Activated CD8-positive, alpha-beta memory T cell treated with anti-CD3 and anti-CD28 coated beads for 36 hours (primary cell): ENCODE results near the gene CTNNB1. TPM values are rescaled to one million over a fixed set of nuclear protein-coding genes. Genes with fewer than 3 reads are reported as not detected.

ENCODE experiments used
- CTCF ChIA-PET: fragments of 350-600 bp; sonication (Branson Sonifier 250); formaldehyde crosslinking; loops from one replicate; lab custom pipeline; 2021; ENCODE audit warnings: antibody characterized with exemption; lab: Charles Lee
- POLR2A ChIA-PET: fragments of 350-600 bp; sonication (Branson Sonifier 250); formaldehyde crosslinking; loops from one replicate; lab custom pipeline; 2021; ENCODE audit warnings: antibody characterized with exemption; lab: Charles Lee
- total RNA-seq, 2 experiments: library from RNA; stranded (reverse); gene quantifications; one replicate each; pipeline ENCODE4 v1.2.3, GENCODE V29; 2021

The CTNNB1 gene
- total RNA-seq, 2 experiments from 2014 or later = 158 to 178 TPM

GRCh38 chr3:41241800-41242571 lies 42.7 kb downstream of the CTNNB1 start:
- ChIA-PET POLR2A (interaction anchor here (0.6 kb wide), 1 partner anchor 384 kb away, joined by 4 read pairs; no protein-coding TSS in a partner anchor), CTCF (interaction anchor here (2.1 kb wide), 1 partner anchor 50 kb away, joined by 4 read pairs; no protein-coding TSS in a partner anchor)

GRCh38 chr3:41243183-41243582 lies 43.9 kb downstream of the CTNNB1 start:
- ChIA-PET CTCF (interaction anchor here (2.1 kb wide), 1 partner anchor 52 kb away, joined by 4 read pairs; no protein-coding TSS in a partner anchor), POLR2A (no interaction called here)

GRCh38 chr3:41244620-41245336 lies 45.5 kb downstream of the CTNNB1 start:
- POLR2A ChIA-PET = no interaction called here
- CTCF ChIA-PET = no interaction called here

DNA sequence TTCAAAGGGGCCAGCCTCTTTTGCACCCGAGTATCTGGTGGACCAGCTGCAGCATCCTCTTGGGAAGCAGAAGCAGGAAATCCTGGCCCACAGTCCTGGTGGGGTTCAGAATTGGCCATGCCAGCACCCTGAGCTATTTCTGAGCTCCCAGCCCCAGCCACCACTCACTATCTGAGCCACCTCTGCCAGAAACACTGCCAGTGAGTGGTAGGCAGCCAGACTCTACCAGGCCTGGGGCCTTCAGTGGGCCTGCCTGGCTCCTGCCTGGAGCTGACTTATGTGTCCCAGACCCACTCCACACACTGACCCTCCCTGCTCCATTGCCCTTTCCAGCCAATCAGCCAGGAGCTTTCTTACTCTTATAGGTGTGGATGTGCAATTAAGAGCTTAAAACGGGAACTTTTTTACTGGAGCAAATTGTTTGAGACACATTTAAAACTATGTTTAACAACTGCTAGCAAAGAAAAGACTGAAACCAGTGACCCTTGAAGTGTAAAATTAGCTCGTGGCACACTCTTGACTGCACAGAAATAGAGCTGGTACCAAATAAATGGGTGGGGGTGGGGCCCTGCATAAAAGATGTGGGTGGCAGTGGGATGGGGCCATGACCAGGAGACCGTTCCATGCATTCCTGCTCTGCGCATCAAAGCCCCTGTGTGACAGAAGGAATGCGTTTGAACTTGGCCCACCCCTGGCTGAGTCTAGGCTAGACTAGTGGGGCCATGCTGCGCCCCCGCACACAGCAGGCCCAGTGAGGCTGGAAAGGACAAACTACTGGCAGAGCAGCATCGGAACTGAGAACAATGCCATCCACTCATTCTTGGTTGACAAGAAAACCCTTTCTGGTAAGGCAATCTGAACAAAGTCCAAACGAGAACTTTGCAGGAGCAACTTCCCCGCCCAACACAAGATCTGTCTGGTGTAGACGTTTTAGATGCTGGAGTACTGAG lies 48.0 kb downstream of the CTNNB1 start:
- ChIA-PET CTCF (no interaction called here), POLR2A (no interaction called here)

GRCh38 chr3:41248525-41248924 lies 49.2 kb downstream of the CTNNB1 start:
- ChIA-PET CTCF (no interaction called here), POLR2A (no interaction called here)

- ChIA-PET CTCF (no interaction called here), POLR2A (no interaction called here)
Measured at GRCh38 chr3:41249318-41249717, 50.0 kb downstream of the CTNNB1 start.

DNA sequence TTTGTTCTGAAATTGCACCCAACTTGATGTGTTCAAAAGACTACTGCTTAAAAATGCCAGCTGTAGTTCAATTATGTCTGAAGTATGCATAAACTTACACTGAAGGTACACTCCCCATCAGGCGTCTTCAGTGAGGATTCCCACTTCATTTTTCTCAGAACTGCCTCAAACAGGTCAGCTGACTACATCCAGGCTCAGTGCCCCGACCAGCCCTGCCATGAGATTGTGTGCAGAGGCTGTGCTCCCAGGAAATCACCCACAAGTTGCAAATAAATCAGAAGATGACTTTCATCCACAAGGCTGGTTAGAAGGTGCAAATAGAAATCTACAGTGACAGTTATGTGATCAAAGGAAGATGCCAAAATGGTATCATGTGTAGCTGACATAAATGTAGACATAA lies 51.5 kb downstream of the CTNNB1 start:
- CTCF ChIA-PET = no interaction called here
- POLR2A ChIA-PET = no interaction called here

GRCh38 chr3:41251593-41251992 lies 52.3 kb downstream of the CTNNB1 start:
- ChIA-PET CTCF (no interaction called here), POLR2A (no interaction called here)

GRCh38 chr3:41258239-41258800 lies 59.0 kb downstream of the CTNNB1 start:
- CTCF ChIA-PET = no interaction called here

GRCh38 chr3:41259449-41260062 lies 60.3 kb downstream of the CTNNB1 start:
- POLR2A ChIA-PET = no interaction called here

More at GRCh38 chr3:41258239-41258800, 59.0 kb downstream of the CTNNB1 start:
- POLR2A ChIA-PET = no interaction called here

DNA sequence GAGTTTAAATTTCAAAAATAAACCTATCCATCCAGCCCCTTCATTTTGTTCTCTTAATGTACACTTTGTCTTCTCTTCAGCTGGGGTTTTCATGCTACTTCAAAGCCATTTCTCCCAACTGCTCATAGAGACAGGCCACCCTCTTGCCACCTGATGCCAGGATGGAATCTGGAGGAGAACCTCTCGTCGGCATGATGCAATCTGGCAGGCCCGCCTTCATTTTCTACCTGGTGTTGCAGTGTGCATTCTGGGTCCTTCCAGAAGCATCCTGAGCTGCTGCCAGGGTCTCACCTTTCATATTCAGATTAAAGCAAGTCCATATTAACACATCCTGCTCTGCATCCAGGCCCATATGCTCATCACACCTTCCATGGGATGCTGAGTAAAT lies 60.8 kb downstream of the CTNNB1 start:
- ChIA-PET CTCF (no interaction called here), POLR2A (no interaction called here)

More at GRCh38 chr3:41259449-41260062, 60.3 kb downstream of the CTNNB1 start:
- CTCF ChIA-PET = no interaction called here

GRCh38 chr3:41265011-41265545 lies 65.8 kb downstream of the CTNNB1 start:
- ChIA-PET POLR2A (no interaction called here), CTCF (no interaction called here)

DNA sequence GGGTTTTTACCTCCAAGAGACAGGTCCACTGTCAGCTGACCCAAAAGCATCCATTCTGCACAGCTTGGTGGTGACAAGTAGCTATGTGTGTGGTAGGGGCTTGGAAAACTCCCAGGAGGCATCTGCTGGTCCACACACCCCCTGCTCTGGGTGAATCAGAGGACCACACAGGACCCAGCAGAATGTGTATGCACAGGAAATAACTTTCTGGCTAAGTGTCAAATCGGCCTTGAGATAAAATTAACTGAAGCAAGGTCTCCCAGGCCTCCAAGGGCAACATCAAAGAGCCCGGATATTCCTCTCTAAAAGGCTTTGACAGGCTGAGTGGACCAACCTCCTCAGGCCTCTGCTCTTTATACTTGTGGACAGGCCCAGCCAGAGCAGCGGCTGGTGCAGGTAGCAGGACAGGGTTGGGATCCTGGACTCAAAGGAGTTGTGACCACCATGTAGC lies 66.5 kb downstream of the CTNNB1 start:
- ChIA-PET CTCF (no interaction called here), POLR2A (no interaction called here)

DNA sequence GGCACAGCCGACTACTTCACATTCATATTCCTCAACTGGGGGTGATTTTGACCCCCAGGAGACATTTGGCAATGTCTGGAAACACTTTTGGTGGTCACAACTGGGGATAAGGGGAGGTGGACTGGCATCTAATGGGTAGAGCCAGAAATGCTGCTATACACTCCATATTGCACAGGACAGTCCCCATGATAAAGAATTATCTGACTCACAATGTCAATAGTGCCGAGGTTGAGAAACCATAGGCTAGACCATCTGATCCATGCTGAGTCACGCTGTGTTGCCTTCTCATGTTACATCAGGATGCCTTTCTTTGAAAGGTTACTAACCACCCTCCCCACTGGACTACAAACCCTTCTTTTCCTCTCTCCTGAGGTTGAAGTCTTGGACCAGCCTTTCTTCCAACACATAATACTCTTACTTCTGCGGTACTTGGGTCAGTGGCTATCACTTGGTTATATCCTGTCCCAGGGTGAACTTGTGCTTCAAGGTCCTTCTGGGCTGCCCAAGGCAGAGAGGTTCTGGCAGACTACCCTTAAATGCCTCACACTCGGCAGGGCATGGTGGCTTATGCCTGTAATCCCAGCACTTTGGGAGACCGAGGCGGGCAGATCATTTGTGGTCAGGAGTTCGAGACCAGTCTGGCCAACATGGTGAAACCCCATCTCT lies 68.8 kb downstream of the CTNNB1 start:
- ChIA-PET POLR2A (no interaction called here), CTCF (no interaction called here)

DNA sequence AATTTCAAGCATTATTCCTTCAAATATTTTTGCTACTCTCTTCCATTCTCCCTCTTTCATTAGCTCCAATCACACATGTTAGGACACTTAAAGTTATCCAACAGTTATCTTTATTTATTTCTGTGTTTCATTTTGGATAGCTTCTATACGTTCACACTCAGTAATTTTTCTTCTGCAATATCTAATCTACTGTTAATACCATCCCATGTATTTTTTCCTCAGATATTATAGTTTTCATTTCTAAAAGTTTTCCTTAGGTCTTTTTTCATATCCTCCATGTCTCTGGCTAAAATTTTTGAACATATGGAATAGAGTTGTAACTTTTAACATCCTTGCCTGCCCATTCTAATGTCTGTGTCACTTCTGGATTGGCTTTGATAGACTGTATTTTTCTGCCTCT lies 73.4 kb downstream of the CTNNB1 start:
- CTCF ChIA-PET = no interaction called here
- POLR2A ChIA-PET = no interaction called here

DNA sequence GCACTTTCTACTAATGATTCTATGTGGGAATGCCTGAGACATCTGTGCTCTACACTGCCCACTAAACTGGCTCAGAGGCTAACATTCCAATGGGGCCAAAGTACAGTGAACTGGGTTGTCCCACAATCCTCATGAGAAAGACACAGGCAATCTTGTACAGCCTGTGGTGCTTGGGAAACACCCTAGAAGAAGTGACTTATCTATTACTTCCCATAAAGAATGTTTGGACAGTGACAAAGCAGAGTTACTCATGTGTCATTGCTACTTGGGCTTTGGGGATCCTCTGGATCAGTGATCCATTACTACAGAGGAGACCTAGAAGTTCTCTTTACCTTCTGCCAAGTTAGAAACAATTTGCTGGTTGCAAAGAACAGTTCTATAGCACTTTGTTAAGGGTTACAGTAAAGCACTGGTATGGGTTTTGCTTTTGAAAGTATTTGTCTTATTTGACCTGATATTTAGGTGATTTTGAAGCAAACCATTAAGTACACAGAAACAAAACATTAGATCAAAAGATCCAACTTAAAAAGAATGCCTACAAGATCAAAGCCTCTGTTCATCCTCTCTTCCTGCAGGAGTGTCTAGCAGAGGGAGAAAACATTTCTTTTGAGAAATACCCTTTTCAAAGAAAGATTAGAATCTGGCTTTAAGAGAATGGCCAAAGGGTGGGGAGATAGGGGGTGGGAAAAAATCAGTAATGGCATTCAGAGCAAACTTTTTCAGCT lies 75.8 kb downstream of the CTNNB1 start:
- ChIA-PET POLR2A (no interaction called here), CTCF (no interaction called here)

DNA sequence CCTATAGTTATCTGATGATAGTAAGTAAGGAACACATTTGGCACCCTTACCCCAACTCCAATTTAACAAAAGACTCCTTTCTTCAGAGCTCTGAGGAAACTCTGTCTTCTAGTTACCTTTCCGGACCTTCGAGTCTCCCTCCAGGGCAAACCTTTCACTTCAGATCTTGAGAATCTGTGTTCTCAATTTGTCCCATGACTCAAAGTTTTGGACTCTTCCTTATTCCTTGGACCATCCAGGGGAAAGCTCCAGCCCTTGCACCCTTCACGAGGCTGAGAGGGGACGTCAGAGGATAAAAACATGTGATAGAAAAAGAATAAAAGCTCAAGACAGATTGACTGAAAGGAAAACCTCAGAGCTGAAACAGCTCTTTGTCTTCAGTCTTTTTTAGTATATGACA lies 76.9 kb downstream of the CTNNB1 start:
- ChIA-PET POLR2A (no interaction called here), CTCF (no interaction called here)
